Upper lobe of left lung (tissue), 6 donors: ENCODE results near the gene NFIX. TPM values are rescaled to one million over a fixed set of nuclear protein-coding genes. Genes with fewer than 3 reads are reported as not detected.
A peak's percentile ranks its signal among the peaks of the same experiment; 100 is the strongest.

Experiments used
- ATAC-seq, 2 donors: fragments of 200-7000 bp; cut with Tn5 transposase; one replicate each; pipeline ENCODE4 v1.9.1; 2022; ENCODE audit warnings: mild to moderate bottlenecking in 2 of 2, moderate library complexity in 2 of 2; ENCODE audit not compliant: low FRiP score in 2 of 2
- DNase-seq, 2 donors: peaks; one replicate each; pipeline ENCODE4 v3.0.0-alpha.2; 2019 to 2020
- H3K27ac ChIP-seq, 4 donors: fragments of 200-600 bp; sonication (generic); one replicate each; pipeline ENCODE4 v1.5.1; 2016 to 2019
- H3K27me3 ChIP-seq, 4 donors: fragments of 200-600 bp; sonication (generic); one replicate each; pipeline ENCODE4 v1.5.1; 2017 to 2019
- H3K36me3 ChIP-seq, 4 donors: fragments of 200-600 bp; sonication (generic); one replicate each; pipeline ENCODE4 v1.5.1; 2016 to 2019
- H3K4me1 ChIP-seq, 4 donors: fragments of 200-600 bp; sonication (generic); one replicate each; pipeline ENCODE4 v1.5.1; 2018 to 2019
- H3K4me3 ChIP-seq, 4 donors: fragments of 200-600 bp; sonication (generic); one replicate each; pipeline ENCODE4 v1.5.1; 2017 to 2019; ENCODE audit warnings: mild to moderate bottlenecking in 2 of 4, moderate library complexity in 1 of 4
- H3K9me3 ChIP-seq, 4 donors: fragments of 200-600 bp; sonication (generic); one replicate each; pipeline ENCODE4 v1.5.1; 2018 to 2019
- CTCF ChIP-seq, 6 experiments: fragments of 450-650 bp in 4 of 6; fragments of 200-600 bp in 2 of 6; sonication (generic) in 2 of 6; IDR thresholded peaks; one replicate each; pipeline ENCODE4 v1.5.1; 2016 to 2019; ENCODE audit warnings: antibody characterized with exemption in 6 of 6
- EP300 ChIP-seq, 4 donors: sonication (generic); formaldehyde crosslinking; IDR thresholded peaks; one replicate each; pipeline ENCODE4 v1.5.1; 2017; ENCODE audit warnings: antibody characterized with exemption in 4 of 4, control low read depth in 2 of 4
- POLR2A ChIP-seq, 4 donors: fragments of 450-650 bp; IDR thresholded peaks; one replicate each; pipeline ENCODE4 v1.5.1; 2016 to 2017; ENCODE audit warnings: antibody characterized with exemption in 4 of 4, mild to moderate bottlenecking in 2 of 4
- POLR2AphosphoS5 ChIP-seq, 2 donors: sonication (generic); formaldehyde crosslinking; IDR thresholded peaks; one replicate each; pipeline ENCODE4 v1.5.1; 2017; ENCODE audit warnings: antibody characterized with exemption in 2 of 2
- WGBS, 2 donors: methylation state at CpG; one replicate each; pipeline ENCODE4 v1.1.5; 2017 to 2018; 5-methylcytosine and 5-hydroxymethylcytosine counted together
- total RNA-seq, 6 donors: library from RNA; depleted of rRNA in 4 of 6; stranded (reverse); fragments of >200 nt in 4 of 6; gene quantifications; one replicate each; pipeline versions ENCODE4 v1.1.0 to v1.2.1, GENCODE V29; 2016 to 2021
- donor health status: DM: no; HTN: no; CAD: no; lungs with moderate emphysema.
- donor health status: DM: no; HTN: yes; CAD: no; lungs with severe emphysema.

The NFIX gene
- total RNA-seq, 6 donors from 2014 or later = 64.0 to 188 (median 107) TPM

GRCh38 chr19:13099073-13099999 lies 104.1 kb downstream of the NFIX start:
- Histone ChIP-seq H3K27ac (peak overlapping the region; percentile 92 to 98 (median 95)), H3K9me3 (no peaks in the 10 kb centered on the region), H3K4me3 (peak overlapping the region; percentile 15 to 59 (median 44)), H3K4me1 (peaks cover 74 to 97% (median 85%) of the 10 kb centered on the region in 4 donors), H3K27me3 (no peaks in the 10 kb centered on the region), H3K36me3 (peaks cover 0 to 15% (median 7%) of the 10 kb centered on the region in 4 donors)
- 12 to 28% methylated on average over 17 to 19 of the region's 77 CpGs for WGBS, 2 donors
- peak; percentile 92 for DNase-seq
- peak; percentile 56 to 58 for ATAC-seq
- TF ChIP-seq EP300 (IDR thresholded peaks at IDR 0.05) (peak in 2 of 4 donors; percentile 9 to 67), POLR2A (IDR thresholded peaks at IDR 0.05) (peak in 2 of 4 donors; percentile 45 to 79), CTCF (IDR thresholded peaks at IDR 0.05) (peak in 1 of 6 experiments; percentile 28), POLR2AphosphoS5 (IDR thresholded peaks at IDR 0.05) (peak; percentile 87 to 91)

- TF ChIP-seq CTCF (IDR thresholded peaks at IDR 0.05) = peak in 1 of 6 experiments; percentile 4
- TF ChIP-seq POLR2A (IDR thresholded peaks at IDR 0.05) = no peak
- H3K27ac ChIP-seq = peak overlapping the region; percentile 92 to 98 (median 95)
- peak overlapping the region in 3 of 4 donors; percentile 34 to 59 (median 55) for H3K4me3 ChIP-seq
- peaks cover 0 to 8% (median 3%) of the 10 kb centered on the region in 4 donors for H3K36me3 ChIP-seq
- ATAC-seq (no peak), DNase-seq (peak in 1 of 2 donors; percentile 31)
- no peaks in the 10 kb centered on the region for H3K9me3 ChIP-seq
- peaks cover 72 to 97% (median 83%) of the 10 kb centered on the region in 4 donors for H3K4me1 ChIP-seq
- no peaks in the 10 kb centered on the region for H3K27me3 ChIP-seq
- 51 to 54% methylated on average over 5 to 12 of the region's 12 CpGs for WGBS, 2 donors
These were observed 104.8 kb downstream of the NFIX start for GRCh38 chr19:13100031-13100588.

- H3K9me3 ChIP-seq = no peaks in the 10 kb centered on the region
- no peak for TF ChIP-seq EP300 (IDR thresholded peaks at IDR 0.05)
- TF ChIP-seq CTCF (IDR thresholded peaks at IDR 0.05) = peak in 4 of 6 experiments; percentile 11 to 36 (median 24)
- TF ChIP-seq POLR2A (IDR thresholded peaks at IDR 0.05) = no peak
- no peak for TF ChIP-seq POLR2AphosphoS5 (IDR thresholded peaks at IDR 0.05)
- DNase-seq (peak in 1 of 2 donors; percentile 39), ATAC-seq (no peak)
- WGBS, 2 donors = 57 to 60% methylated on average over 9 to 14 of the region's 18 CpGs
- H3K27me3 ChIP-seq = no peaks in the 10 kb centered on the region
- H3K4me3 ChIP-seq = peak overlapping the region; percentile 34 to 59 (median 48)
- H3K27ac ChIP-seq = peak overlapping the region; percentile 92 to 98 (median 95)
- H3K4me1 ChIP-seq = peaks cover 63 to 97% (median 79%) of the 10 kb centered on the region in 4 donors
- H3K36me3 ChIP-seq = peaks cover 0 to 3% (median 0%) of the 10 kb centered on the region in 4 donors
These were observed 105.7 kb downstream of the NFIX start for GRCh38 chr19:13100841-13101589.

GRCh38 chr19:13101590-13102415 lies 106.5 kb downstream of the NFIX start:
- no peaks in the 10 kb centered on the region for H3K27me3 ChIP-seq
- peak overlapping the region; percentile 34 to 59 (median 48) for H3K4me3 ChIP-seq
- TF ChIP-seq CTCF (IDR thresholded peaks at IDR 0.05) (no peak), POLR2AphosphoS5 (IDR thresholded peaks at IDR 0.05) (no peak), POLR2A (IDR thresholded peaks at IDR 0.05) (no peak), EP300 (IDR thresholded peaks at IDR 0.05) (no peak)
- H3K4me1 ChIP-seq = peaks cover 58 to 91% (median 75%) of the 10 kb centered on the region in 4 donors
- H3K9me3 ChIP-seq = no peaks in the 10 kb centered on the region
- peak overlapping the region; percentile 92 to 98 (median 95) for H3K27ac ChIP-seq
- ATAC-seq (no peak), DNase-seq (no peak)
- H3K36me3 ChIP-seq = peaks cover 0 to 3% (median 0%) of the 10 kb centered on the region in 4 donors
- WGBS, 2 donors = 28 to 57% methylated on average over 6 to 7 of the region's 7 CpGs
